Mesenchymal stem cell (in vitro differentiated cells and primary cell): ENCODE measurements around the gene TMEM243.

Experiments used
- DNase-seq: peaks from one replicate; pipeline ENCODE4 v3.0.0-alpha.2; 2013
- H2AFZ ChIP-seq: one replicate; pipeline ENCODE4 v1.6.1; 2013; ENCODE audit warnings: low read depth, mild to moderate bottlenecking, control low read depth, inconsistent platforms, low read length, moderate library complexity
- H2AK5ac ChIP-seq: 2 replicates; pipeline ENCODE4 v1.6.1; 2013; ENCODE audit warnings: low read length, moderate library complexity, mild to moderate bottlenecking, inconsistent platforms; ENCODE audit not compliant: severe bottlenecking
- H2BK120ac ChIP-seq: one replicate; pipeline ENCODE4 v1.6.1; 2013; ENCODE audit warnings: low read depth, mild to moderate bottlenecking, inconsistent platforms, low read length, moderate library complexity
- H2BK12ac ChIP-seq, 2 experiments: one replicate each; pipeline ENCODE4 v1.6.1; 2013; ENCODE audit warnings: inconsistent platforms in 2 of 2, low read length in 2 of 2, mild to moderate bottlenecking in 2 of 2, moderate library complexity in 2 of 2, control low read depth in 1 of 2
- H2BK15ac ChIP-seq: one replicate; pipeline ENCODE4 v1.6.1; 2013; ENCODE audit warnings: mild to moderate bottlenecking, low read depth, inconsistent platforms; ENCODE audit not compliant: poor library complexity, severe bottlenecking
- H2BK5ac ChIP-seq: 2 replicates; pipeline ENCODE4 v1.6.1; 2013; ENCODE audit warnings: low read depth, mild to moderate bottlenecking, low read length, control low read depth, inconsistent platforms; ENCODE audit not compliant: poor library complexity, severe bottlenecking
- H3K14ac ChIP-seq, 2 experiments: one replicate each; pipeline ENCODE4 v1.6.1; 2013; ENCODE audit warnings: inconsistent platforms in 2 of 2, low read length in 2 of 2, control low read depth in 1 of 2, mild to moderate bottlenecking in 1 of 2, moderate library complexity in 1 of 2
- H3K18ac ChIP-seq, 2 experiments: one replicate each; pipeline ENCODE4 v1.6.1; 2013; ENCODE audit warnings: inconsistent platforms in 2 of 2, low read length in 2 of 2, control low read depth in 1 of 2, low read depth in 1 of 2, mild to moderate bottlenecking in 1 of 2
- H3K23ac ChIP-seq, 2 experiments: one replicate each; pipeline ENCODE4 v1.6.1; 2013; ENCODE audit warnings: inconsistent platforms in 2 of 2, low read length in 2 of 2, mild to moderate bottlenecking in 2 of 2, moderate library complexity in 2 of 2, control low read depth in 1 of 2
- H3K27ac ChIP-seq: 2 replicates; pipeline ENCODE4 v1.5.1; 2013; ENCODE audit warnings: mild to moderate bottlenecking, moderate library complexity, low read length, control low read depth, inconsistent platforms; ENCODE audit not compliant: poor library complexity, severe bottlenecking
- H3K27me3 ChIP-seq, 2 experiments: 2 replicates each; pipeline versions ENCODE4 v1.6.1 to v1.7.0; 2013; ENCODE audit warnings: low read length in 2 of 2, mild to moderate bottlenecking in 2 of 2, moderate library complexity in 2 of 2, control low read depth in 1 of 2, inconsistent platforms in 1 of 2; ENCODE audit not compliant: control insufficient read depth in 1 of 2, insufficient read depth in 1 of 2
- H3K36me3 ChIP-seq, 2 experiments: 2 replicates each; pipeline versions ENCODE4 v1.6.1 to v1.7.0; 2013; ENCODE audit warnings: low read length in 2 of 2, control low read depth in 1 of 2, inconsistent platforms in 1 of 2, low read depth in 1 of 2, mild to moderate bottlenecking in 1 of 2; ENCODE audit not compliant: insufficient read depth in 2 of 2, control insufficient read depth in 1 of 2
- H3K4ac ChIP-seq, 2 experiments: one replicate each; pipeline ENCODE4 v1.6.1; 2013; ENCODE audit warnings: inconsistent platforms in 2 of 2, low read length in 2 of 2, mild to moderate bottlenecking in 2 of 2, moderate library complexity in 2 of 2, control low read depth in 1 of 2, low read depth in 1 of 2
- H3K4me1 ChIP-seq: 2 replicates; pipeline ENCODE4 v1.6.1; 2013; ENCODE audit warnings: low read depth, low read length, control low read depth; ENCODE audit not compliant: control insufficient read depth, insufficient read depth
- H3K4me2 ChIP-seq: 2 replicates; pipeline ENCODE4 v1.6.1; 2013; ENCODE audit warnings: low read length, mild to moderate bottlenecking, inconsistent platforms; ENCODE audit not compliant: poor library complexity, severe bottlenecking
- H3K4me3 ChIP-seq, 2 experiments: 2 replicates each; pipeline versions ENCODE4 v1.5.1 to v1.7.0; 2013; ENCODE audit warnings: low read length in 2 of 2, mild to moderate bottlenecking in 2 of 2, control low read depth in 1 of 2, low read depth in 1 of 2; ENCODE audit not compliant: insufficient read depth in 1 of 2
- H3K79me1 ChIP-seq: replicated peaks from 2 replicates; pipeline ENCODE4 v1.6.1; 2013; ENCODE audit warnings: mild to moderate bottlenecking, control low read depth, low read length, inconsistent platforms; ENCODE audit not compliant: poor library complexity, severe bottlenecking
- H3K9ac ChIP-seq: 2 replicates; pipeline ENCODE4 v1.7.0; 2013; ENCODE audit warnings: mild to moderate bottlenecking, low read length, moderate library complexity
- H3K9me3 ChIP-seq: 2 replicates; pipeline ENCODE4 v1.7.0; 2013; ENCODE audit warnings: mild to moderate bottlenecking, low read length; ENCODE audit not compliant: control insufficient read depth
- H4K8ac ChIP-seq: one replicate; pipeline ENCODE4 v1.6.1; 2013; ENCODE audit warnings: inconsistent platforms, mild to moderate bottlenecking, low read length, moderate library complexity
- H4K91ac ChIP-seq: one replicate; pipeline ENCODE4 v1.6.1; 2013; ENCODE audit warnings: mild to moderate bottlenecking, low read length, inconsistent platforms
- WGBS: methylation state at CpG from one replicate; pipeline ENCODE4 v1.1.7; 2013; ENCODE audit warnings: mixed read lengths; 5-methylcytosine and 5-hydroxymethylcytosine counted together

Gene TMEM243

GRCh38 chr7:87193912-87194311 is 25.6 kb downstream of the TMEM243 start:
- no peak overlapping the region for H3K23ac ChIP-seq
- no peak overlapping the region for H2AK5ac ChIP-seq
- WGBS: 100% methylated on average over 1 of the region's 1 CpG
- no peaks in the 10 kb centered on the region for H3K27me3 ChIP-seq
- H3K4me3 ChIP-seq: no peak overlapping the region
- no peak overlapping the region for H2AFZ ChIP-seq
- H2BK5ac ChIP-seq: no peak overlapping the region
- no peaks in the 10 kb centered on the region for H3K9me3 ChIP-seq
- H2BK15ac ChIP-seq: no peak overlapping the region
- DNase-seq: no peak
- no peak overlapping the region for H3K27ac ChIP-seq
- no peak overlapping the region for H3K9ac ChIP-seq
- peaks cover 2 to 100% of the 10 kb centered on the region in 2 experiments for H3K36me3 ChIP-seq
- no peak overlapping the region for H3K18ac ChIP-seq
- H3K79me1 ChIP-seq: peaks cover 1% of the 10 kb centered on the region
- H3K14ac ChIP-seq: no peak overlapping the region
- H2BK12ac ChIP-seq: no peak overlapping the region
- no peaks in the 10 kb centered on the region for H3K4me1 ChIP-seq
- H4K8ac ChIP-seq: no peak overlapping the region
- no peak overlapping the region for H3K4ac ChIP-seq
- no peak overlapping the region for H3K4me2 ChIP-seq
- H4K91ac ChIP-seq: no peak overlapping the region
- H2BK120ac ChIP-seq: no peak overlapping the region

DNA sequence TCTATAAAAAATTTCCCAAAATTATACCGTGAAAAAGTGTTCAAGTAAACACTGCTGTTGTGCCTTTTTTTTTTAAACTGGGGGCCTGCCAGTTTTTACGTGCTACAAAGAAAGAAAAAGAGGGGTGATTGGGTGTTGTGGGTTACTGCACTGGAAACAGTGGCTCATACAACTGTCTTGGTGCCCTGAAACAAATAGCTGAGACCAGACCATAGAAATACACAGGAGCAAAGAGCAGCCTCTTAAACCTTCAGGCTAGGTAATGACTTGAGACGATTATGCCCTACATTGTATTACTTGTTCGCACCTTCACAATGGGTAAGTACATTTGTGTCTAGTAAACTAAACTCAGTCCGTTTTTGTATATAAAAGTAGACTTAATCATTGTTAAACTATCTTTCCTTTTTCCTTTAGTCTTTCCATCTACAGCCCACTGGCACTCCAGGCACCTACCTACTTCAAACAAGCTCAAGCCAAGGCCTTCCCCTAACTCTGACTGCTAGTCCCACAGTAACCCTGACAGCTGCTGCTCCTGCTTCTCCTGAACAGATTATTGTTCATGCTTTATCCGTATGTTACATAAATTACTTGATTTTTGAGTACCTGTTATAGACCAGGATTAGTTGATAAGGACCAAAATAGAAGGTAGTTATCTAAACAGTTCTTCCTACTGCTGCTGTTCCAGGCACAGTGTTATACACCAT is 26.6 kb downstream of the TMEM243 start:
- Histone ChIP-seq H2BK120ac (no peak overlapping the region), H3K27ac (no peak overlapping the region), H2BK12ac (no peak overlapping the region), H2AFZ (no peak overlapping the region), H2BK5ac (no peak overlapping the region), H3K36me3 (peaks cover 2 to 100% of the 10 kb centered on the region in 2 experiments), H3K27me3 (no peaks in the 10 kb centered on the region), H2BK15ac (no peak overlapping the region), H4K8ac (no peak overlapping the region), H4K91ac (no peak overlapping the region), H3K4me3 (no peak overlapping the region), H3K9me3 (no peaks in the 10 kb centered on the region), H3K9ac (no peak overlapping the region), H3K79me1 (peaks cover 3% of the 10 kb centered on the region), H2AK5ac (no peak overlapping the region), H3K23ac (no peak overlapping the region), H3K4ac (no peak overlapping the region), H3K4me1 (no peaks in the 10 kb centered on the region), H3K18ac (no peak overlapping the region), H3K4me2 (no peak overlapping the region), H3K14ac (no peak overlapping the region)
- DNase-seq: no peak
- 86% methylated on average over 5 of the region's 6 CpGs for WGBS

DNA sequence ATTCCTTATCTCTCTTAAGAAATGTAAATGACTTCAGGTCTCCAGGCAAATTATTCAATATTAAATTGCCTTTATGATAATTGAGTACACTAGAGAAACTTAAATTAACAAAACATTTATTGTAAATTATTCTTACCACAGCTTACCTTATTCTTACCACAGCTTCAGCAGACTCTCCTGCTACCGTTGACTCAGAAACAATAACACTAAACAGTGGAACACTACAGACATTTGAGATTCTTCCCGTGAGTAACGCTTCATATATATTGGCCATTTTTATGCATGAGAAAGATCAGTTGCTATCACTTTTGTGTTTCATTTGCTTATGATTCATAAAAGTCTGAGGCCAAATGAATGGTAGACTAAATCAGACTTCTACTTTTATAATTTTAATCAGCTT is 28.7 kb downstream of the TMEM243 start:
- peaks cover 10 to 100% of the 10 kb centered on the region in 2 experiments for H3K36me3 ChIP-seq
- H3K4me3 ChIP-seq: no peak overlapping the region
- H3K23ac ChIP-seq: no peak overlapping the region
- H3K4ac ChIP-seq: no peak overlapping the region
- no peak overlapping the region for H2BK12ac ChIP-seq
- 96% methylated on average over 3 of the region's 3 CpGs for WGBS
- no peak overlapping the region for H3K14ac ChIP-seq
- H3K9me3 ChIP-seq: no peaks in the 10 kb centered on the region
- H2BK15ac ChIP-seq: no peak overlapping the region
- H4K91ac ChIP-seq: no peak overlapping the region
- no peak overlapping the region for H3K27ac ChIP-seq
- H2BK5ac ChIP-seq: no peak overlapping the region
- no peak for DNase-seq
- no peak overlapping the region for H4K8ac ChIP-seq
- no peaks in the 10 kb centered on the region for H3K27me3 ChIP-seq
- H3K4me1 ChIP-seq: no peaks in the 10 kb centered on the region
- H2AK5ac ChIP-seq: no peak overlapping the region
- no peak overlapping the region for H3K9ac ChIP-seq
- no peak overlapping the region for H2BK120ac ChIP-seq
- H3K18ac ChIP-seq: no peak overlapping the region
- H2AFZ ChIP-seq: no peak overlapping the region
- peaks cover 8% of the 10 kb centered on the region for H3K79me1 ChIP-seq
- no peak overlapping the region for H3K4me2 ChIP-seq

- Histone ChIP-seq H4K8ac (no peak overlapping the region), H3K4ac (no peak overlapping the region), H3K9ac (no peak overlapping the region), H3K4me3 (no peak overlapping the region), H2BK120ac (no peak overlapping the region), H2BK15ac (no peak overlapping the region), H3K79me1 (peaks cover 11% of the 10 kb centered on the region), H3K27me3 (no peaks in the 10 kb centered on the region), H3K18ac (no peak overlapping the region), H3K4me2 (no peak overlapping the region), H2AK5ac (no peak overlapping the region), H2BK12ac (no peak overlapping the region), H3K9me3 (no peaks in the 10 kb centered on the region), H3K36me3 (peaks cover 16 to 100% of the 10 kb centered on the region in 2 experiments), H3K27ac (no peak overlapping the region), H2AFZ (no peak overlapping the region), H3K4me1 (no peaks in the 10 kb centered on the region), H3K23ac (no peak overlapping the region), H4K91ac (no peak overlapping the region), H2BK5ac (no peak overlapping the region), H3K14ac (no peak overlapping the region)
- 100% methylated on average over 2 of the region's 2 CpGs for WGBS
- DNase-seq: no peak
These were observed 30.6 kb downstream of the TMEM243 start for GRCh38 chr7:87188930-87189329.
